Measurements from ENCODE around the gene MEX3D. TPM values are rescaled to one million over a fixed set of nuclear protein-coding genes. Genes with fewer than 3 reads are reported as not detected.
"Not testable (repeated sequence)": the region's sequence is repeated elsewhere in the genome, so short reads cannot be mapped to it uniquely, and the experiment has no call there.

MEX3D gene
- total RNA-seq, 1 donor from 2014 or later, result 21.4 TPM

DNA sequence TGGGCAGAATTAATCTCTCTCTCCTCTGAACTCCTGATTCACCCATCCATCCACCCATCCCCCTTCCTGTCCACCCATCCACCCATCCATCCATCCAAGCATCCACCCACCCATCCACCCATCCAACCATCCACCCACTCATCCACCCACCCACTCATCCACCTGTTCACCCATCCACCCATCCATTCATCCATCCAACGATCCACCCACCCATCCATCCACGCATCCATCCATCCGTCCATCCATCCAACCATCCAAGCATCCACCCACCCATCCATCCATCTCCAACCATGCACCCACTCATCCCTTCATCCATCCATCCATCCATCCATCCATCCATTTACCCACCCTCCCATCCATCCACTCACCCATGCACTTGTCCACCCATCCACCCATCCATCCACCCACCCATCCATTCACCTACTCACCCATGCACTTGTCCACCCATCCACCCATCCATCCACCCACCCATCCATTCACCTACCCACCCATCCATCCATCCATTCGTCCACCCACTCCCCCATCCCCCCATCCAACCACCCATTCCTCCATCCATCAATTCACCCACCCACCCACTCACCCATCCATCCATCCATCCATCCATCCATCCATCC, 18.7 kb downstream of the MEX3D start:
- Histone ChIP-seq H3K27ac (ENCODE audit: low read depth, low read length) (no peak overlapping the region), H3K36me3 (ENCODE audit: control insufficient read depth in 3 of 3, insufficient read depth in 3 of 3, low read length in 3 of 3) (no peaks in the 10 kb centered on the region), H3K9ac (ENCODE audit: low read depth in 1 of 3, low read length in 3 of 3) (no peak overlapping the region), H3K9me3 (ENCODE audit: control insufficient read depth in 3 of 3, low read length in 3 of 3) (no peaks in the 10 kb centered on the region), H3K4me1 (ENCODE audit: control insufficient read depth in 3 of 3, insufficient read depth in 3 of 3, low read length in 3 of 3) (no peaks in the 10 kb centered on the region), H3K4me3 (ENCODE audit: low read length in 3 of 3) (no peak overlapping the region), H3K27me3 (ENCODE audit: control insufficient read depth in 3 of 3, insufficient read depth in 3 of 3, low read length in 3 of 3) (peaks cover 4 to 18% (median 7%) of the 10 kb centered on the region in 3 donors)

GRCh38 chr19:1540365-1540925, 27.7 kb downstream of the MEX3D start:
- no peak overlapping the region for H3K4me3 ChIP-seq (ENCODE audit: low read length in 3 of 3)

DNA sequence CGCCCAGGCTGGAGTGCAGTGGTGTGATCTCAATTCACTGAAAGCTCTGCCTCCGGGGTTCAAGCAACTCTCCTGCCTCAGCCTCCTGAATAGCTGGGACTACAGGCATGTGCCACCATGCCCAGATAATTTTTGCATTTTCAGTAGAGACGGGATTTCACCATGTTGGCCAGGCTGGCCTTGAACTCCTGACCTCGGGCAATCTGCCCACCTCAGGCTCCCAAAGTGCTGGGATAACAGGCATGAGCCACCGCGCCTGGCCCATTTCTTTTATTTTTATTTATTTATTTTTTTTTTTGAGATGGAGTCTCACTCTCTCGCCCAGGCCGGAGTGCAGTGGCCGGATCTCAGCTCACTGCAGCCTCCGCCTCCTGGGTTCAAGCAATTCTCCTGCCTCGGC, 28.4 kb downstream of the MEX3D start:
- peaks cover 9 to 43% (median 10%) of the 10 kb centered on the region in 3 donors for H3K27me3 ChIP-seq (ENCODE audit: control insufficient read depth in 3 of 3, insufficient read depth in 3 of 3, low read length in 3 of 3)
- H3K4me3 ChIP-seq (ENCODE audit: low read length in 3 of 3); H3K36me3 ChIP-seq (ENCODE audit: control insufficient read depth in 3 of 3, insufficient read depth in 3 of 3, low read length in 3 of 3); H3K4me1 ChIP-seq (ENCODE audit: control insufficient read depth in 3 of 3, insufficient read depth in 3 of 3, low read length in 3 of 3); H3K9ac ChIP-seq (ENCODE audit: low read depth in 1 of 3, low read length in 3 of 3); H3K27ac ChIP-seq (ENCODE audit: low read depth, low read length); H3K9me3 ChIP-seq (ENCODE audit: control insufficient read depth in 3 of 3, low read length in 3 of 3): not testable (repeated sequence)

More at GRCh38 chr19:1540365-1540925, 27.7 kb downstream of the MEX3D start:
- peaks cover 7 to 38% (median 10%) of the 10 kb centered on the region in 3 donors for H3K27me3 ChIP-seq (ENCODE audit: control insufficient read depth in 3 of 3, insufficient read depth in 3 of 3, low read length in 3 of 3)
- no peaks in the 10 kb centered on the region for H3K4me1 ChIP-seq (ENCODE audit: control insufficient read depth in 3 of 3, insufficient read depth in 3 of 3, low read length in 3 of 3)
- no peaks in the 10 kb centered on the region for H3K36me3 ChIP-seq (ENCODE audit: control insufficient read depth in 3 of 3, insufficient read depth in 3 of 3, low read length in 3 of 3)
- no peaks in the 10 kb centered on the region for H3K9me3 ChIP-seq (ENCODE audit: control insufficient read depth in 3 of 3, low read length in 3 of 3)
- no peak overlapping the region for H3K9ac ChIP-seq (ENCODE audit: low read depth in 1 of 3, low read length in 3 of 3)
- no peak overlapping the region for H3K27ac ChIP-seq (ENCODE audit: low read depth, low read length)

GRCh38 chr19:1538978-1539377, 29.1 kb downstream of the MEX3D start:
- Histone ChIP-seq H3K4me1 (ENCODE audit: control insufficient read depth in 3 of 3, insufficient read depth in 3 of 3, low read length in 3 of 3) (no peaks in the 10 kb centered on the region), H3K4me3 (ENCODE audit: low read length in 3 of 3) (no peak overlapping the region), H3K27me3 (ENCODE audit: control insufficient read depth in 3 of 3, insufficient read depth in 3 of 3, low read length in 3 of 3) (peaks cover 9 to 44% (median 10%) of the 10 kb centered on the region in 3 donors), H3K9ac (ENCODE audit: low read depth in 1 of 3, low read length in 3 of 3) (no peak overlapping the region), H3K9me3 (ENCODE audit: control insufficient read depth in 3 of 3, low read length in 3 of 3) (no peaks in the 10 kb centered on the region), H3K36me3 (ENCODE audit: control insufficient read depth in 3 of 3, insufficient read depth in 3 of 3, low read length in 3 of 3) (no peaks in the 10 kb centered on the region), H3K27ac (ENCODE audit: low read depth, low read length) (no peak overlapping the region)

DNA sequence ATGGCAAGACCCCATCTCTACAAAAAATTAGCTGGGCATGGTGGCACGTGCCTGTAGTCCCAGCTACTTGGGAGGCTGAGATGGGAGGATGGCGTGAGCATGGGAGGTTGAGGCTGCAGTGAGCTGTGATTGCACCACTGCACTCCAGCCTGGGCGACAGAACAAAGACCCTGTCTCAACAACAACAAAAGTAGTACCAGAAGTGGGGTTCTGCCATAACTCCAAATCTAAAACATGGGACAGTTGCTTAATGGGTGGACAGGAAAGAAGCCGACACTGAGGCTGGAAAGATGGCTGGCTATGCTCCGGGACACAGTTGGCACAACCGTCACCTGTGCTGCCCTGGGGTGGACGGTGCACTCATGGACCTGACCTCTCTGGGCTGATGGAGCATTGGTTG, 32.4 kb downstream of the MEX3D start:
- H3K4me1 ChIP-seq (ENCODE audit: control insufficient read depth in 3 of 3, insufficient read depth in 3 of 3, low read length in 3 of 3); H3K36me3 ChIP-seq (ENCODE audit: control insufficient read depth in 3 of 3, insufficient read depth in 3 of 3, low read length in 3 of 3); H3K9me3 ChIP-seq (ENCODE audit: control insufficient read depth in 3 of 3, low read length in 3 of 3); H3K27ac ChIP-seq (ENCODE audit: low read depth, low read length); H3K4me3 ChIP-seq (ENCODE audit: low read length in 3 of 3); H3K9ac ChIP-seq (ENCODE audit: low read depth in 1 of 3, low read length in 3 of 3): not testable (repeated sequence)
- peaks cover 14 to 45% (median 16%) of the 10 kb centered on the region in 3 donors for H3K27me3 ChIP-seq (ENCODE audit: control insufficient read depth in 3 of 3, insufficient read depth in 3 of 3, low read length in 3 of 3)

DNA sequence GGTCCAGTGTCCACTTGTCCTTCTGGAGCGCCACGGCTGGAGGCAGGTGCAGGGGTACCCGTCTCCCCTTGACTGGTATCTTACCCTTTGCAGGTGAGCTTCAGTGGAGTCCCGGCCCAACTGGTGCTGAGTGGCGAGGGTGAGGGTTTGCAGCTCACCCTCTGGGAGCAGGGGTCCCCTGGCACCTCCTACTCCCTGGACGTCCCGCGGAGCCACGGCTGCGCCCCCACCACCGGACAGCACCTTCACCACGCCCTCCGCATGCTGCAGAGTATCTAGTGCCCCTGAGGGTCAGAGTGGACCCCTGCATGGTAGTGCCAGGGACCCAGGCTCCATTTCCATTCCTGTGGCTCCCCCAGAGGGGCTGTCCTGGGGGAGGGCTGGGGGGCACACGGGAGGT, 33.2 kb downstream of the MEX3D start:
- Histone ChIP-seq H3K27me3 (ENCODE audit: control insufficient read depth in 3 of 3, insufficient read depth in 3 of 3, low read length in 3 of 3) (peaks cover 14 to 43% (median 16%) of the 10 kb centered on the region in 3 donors), H3K4me3 (ENCODE audit: low read length in 3 of 3) (no peak overlapping the region), H3K4me1 (ENCODE audit: control insufficient read depth in 3 of 3, insufficient read depth in 3 of 3, low read length in 3 of 3) (no peaks in the 10 kb centered on the region), H3K9ac (ENCODE audit: low read depth in 1 of 3, low read length in 3 of 3) (no peak overlapping the region), H3K27ac (ENCODE audit: low read depth, low read length) (no peak overlapping the region), H3K9me3 (ENCODE audit: control insufficient read depth in 3 of 3, low read length in 3 of 3) (no peaks in the 10 kb centered on the region), H3K36me3 (ENCODE audit: control insufficient read depth in 3 of 3, insufficient read depth in 3 of 3, low read length in 3 of 3) (no peaks in the 10 kb centered on the region)

DNA sequence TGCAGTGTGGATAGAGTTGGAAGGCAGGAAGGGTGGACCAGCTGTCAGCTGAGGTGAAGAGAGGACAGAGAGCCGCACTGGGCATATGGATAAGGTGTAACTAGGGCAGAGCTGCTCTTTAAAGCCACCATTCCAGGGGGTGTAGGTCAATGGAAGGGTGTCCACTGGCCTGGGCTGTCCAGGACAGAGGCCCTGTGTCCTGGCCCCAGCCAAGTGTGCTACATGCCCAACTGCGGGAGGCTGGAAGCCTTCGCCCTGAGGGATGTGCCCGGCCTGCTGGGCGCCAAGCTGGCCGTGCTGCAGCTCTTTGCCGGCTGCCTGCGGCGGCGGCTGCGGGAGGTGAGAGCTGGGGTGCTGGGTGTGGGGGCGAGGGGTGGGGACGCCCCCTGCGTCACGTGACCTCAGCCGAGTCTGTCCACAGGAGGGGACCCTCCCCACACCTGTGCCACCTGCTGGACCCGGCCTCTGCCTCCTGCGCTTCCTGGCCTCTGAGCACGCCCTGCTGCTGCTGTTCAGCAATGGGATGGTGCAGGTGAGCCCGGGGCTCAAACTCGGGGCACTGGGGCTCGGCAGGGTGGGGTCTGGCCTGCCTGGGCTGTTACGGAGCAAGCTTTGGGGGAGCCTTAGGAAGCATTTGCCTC, 34.5 kb downstream of the MEX3D start:
- Histone ChIP-seq H3K36me3 (ENCODE audit: control insufficient read depth in 3 of 3, insufficient read depth in 3 of 3, low read length in 3 of 3) (no peaks in the 10 kb centered on the region), H3K4me3 (ENCODE audit: low read length in 3 of 3) (no peak overlapping the region), H3K27me3 (ENCODE audit: control insufficient read depth in 3 of 3, insufficient read depth in 3 of 3, low read length in 3 of 3) (peaks cover 17 to 49% (median 26%) of the 10 kb centered on the region in 3 donors), H3K27ac (ENCODE audit: low read depth, low read length) (no peak overlapping the region), H3K9ac (ENCODE audit: low read depth in 1 of 3, low read length in 3 of 3) (no peak overlapping the region), H3K9me3 (ENCODE audit: control insufficient read depth in 3 of 3, low read length in 3 of 3) (no peaks in the 10 kb centered on the region), H3K4me1 (ENCODE audit: control insufficient read depth in 3 of 3, insufficient read depth in 3 of 3, low read length in 3 of 3) (no peaks in the 10 kb centered on the region)

DNA sequence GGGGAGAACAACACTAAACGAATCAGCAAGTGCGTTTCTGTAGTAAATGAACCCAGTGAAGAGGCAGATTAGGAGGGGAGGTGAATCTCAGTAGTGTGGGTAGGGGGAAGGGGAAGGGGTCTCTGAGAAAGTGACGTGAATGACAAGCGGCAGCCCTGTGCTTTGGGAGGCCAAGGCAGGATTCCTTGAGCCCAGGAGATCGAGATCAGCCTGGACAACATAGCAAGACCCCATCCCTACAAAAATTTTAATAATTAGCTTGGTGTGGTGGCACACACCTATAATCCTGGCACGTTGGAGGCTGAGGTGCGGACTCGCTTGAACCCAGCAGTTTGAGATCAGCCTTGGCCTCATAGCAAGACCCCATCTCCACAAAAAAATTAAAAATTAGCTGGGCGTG, 36.1 kb downstream of the MEX3D start:
- Histone ChIP-seq H3K4me1 (ENCODE audit: control insufficient read depth in 3 of 3, insufficient read depth in 3 of 3, low read length in 3 of 3) (no peaks in the 10 kb centered on the region), H3K27me3 (ENCODE audit: control insufficient read depth in 3 of 3, insufficient read depth in 3 of 3, low read length in 3 of 3) (peaks cover 18 to 53% (median 39%) of the 10 kb centered on the region in 3 donors)

GRCh38 chr19:1531587-1531986, 36.5 kb downstream of the MEX3D start:
- H3K27me3 ChIP-seq (ENCODE audit: control insufficient read depth in 3 of 3, insufficient read depth in 3 of 3, low read length in 3 of 3), result peaks cover 19 to 55% (median 41%) of the 10 kb centered on the region in 3 donors
- H3K27ac ChIP-seq (ENCODE audit: low read depth, low read length), result no peak overlapping the region
- H3K4me3 ChIP-seq (ENCODE audit: low read length in 3 of 3), result no peak overlapping the region
- H3K9ac ChIP-seq (ENCODE audit: low read depth in 1 of 3, low read length in 3 of 3), result no peak overlapping the region
- no peaks in the 10 kb centered on the region for H3K36me3 ChIP-seq (ENCODE audit: control insufficient read depth in 3 of 3, insufficient read depth in 3 of 3, low read length in 3 of 3)
- H3K9me3 ChIP-seq (ENCODE audit: control insufficient read depth in 3 of 3, low read length in 3 of 3), result no peaks in the 10 kb centered on the region
- no peaks in the 10 kb centered on the region for H3K4me1 ChIP-seq (ENCODE audit: control insufficient read depth in 3 of 3, insufficient read depth in 3 of 3, low read length in 3 of 3)

More for the DNA sequence above, 36.1 kb downstream of the MEX3D start:
- Histone ChIP-seq H3K9ac (ENCODE audit: low read depth in 1 of 3, low read length in 3 of 3) (no peak overlapping the region), H3K4me3 (ENCODE audit: low read length in 3 of 3) (no peak overlapping the region), H3K9me3 (ENCODE audit: control insufficient read depth in 3 of 3, low read length in 3 of 3) (no peaks in the 10 kb centered on the region), H3K27ac (ENCODE audit: low read depth, low read length) (no peak overlapping the region), H3K36me3 (ENCODE audit: control insufficient read depth in 3 of 3, insufficient read depth in 3 of 3, low read length in 3 of 3) (no peaks in the 10 kb centered on the region)

DNA sequence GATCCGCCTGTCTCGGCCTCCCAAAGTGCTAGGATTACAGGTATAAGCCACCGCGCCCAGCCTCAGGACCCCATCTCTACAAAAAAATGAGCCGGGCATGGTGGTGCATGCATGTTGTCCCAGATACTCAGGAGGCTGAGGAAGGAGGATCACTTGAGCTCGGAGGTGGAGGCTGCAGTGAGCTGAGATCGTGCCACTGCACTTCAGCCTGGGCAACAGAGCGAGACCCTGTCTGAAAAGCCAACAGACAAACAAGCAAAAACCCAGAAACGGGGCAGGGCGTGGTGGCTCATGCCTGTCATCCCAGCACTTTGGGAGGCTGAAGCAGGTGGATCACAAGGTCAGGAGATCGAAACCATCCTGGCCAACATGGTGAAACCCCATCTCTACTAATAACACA, 37.3 kb downstream of the MEX3D start:
- not testable (repeated sequence) for H3K9ac ChIP-seq (ENCODE audit: low read depth in 1 of 3, low read length in 3 of 3); H3K9me3 ChIP-seq (ENCODE audit: control insufficient read depth in 3 of 3, low read length in 3 of 3); H3K36me3 ChIP-seq (ENCODE audit: control insufficient read depth in 3 of 3, insufficient read depth in 3 of 3, low read length in 3 of 3); H3K4me1 ChIP-seq (ENCODE audit: control insufficient read depth in 3 of 3, insufficient read depth in 3 of 3, low read length in 3 of 3); H3K4me3 ChIP-seq (ENCODE audit: low read length in 3 of 3); H3K27ac ChIP-seq (ENCODE audit: low read depth, low read length)
- H3K27me3 ChIP-seq (ENCODE audit: control insufficient read depth in 3 of 3, insufficient read depth in 3 of 3, low read length in 3 of 3), result peaks cover 26 to 62% (median 49%) of the 10 kb centered on the region in 3 donors
